Gastroesophageal sphincter (tissue), 4 donors: Measurements from ENCODE around the gene P2RY13. TPM values are rescaled to one million over a fixed set of nuclear protein-coding genes. Genes with fewer than 3 reads are reported as not detected.

Experiments
- ATAC-seq: fragments of 150-250 bp; one replicate; pipeline ENCODE4 v1.9.1; 2016; ENCODE audit warnings: mild to moderate bottlenecking, moderate library complexity
- H3K27ac ChIP-seq, 4 donors: fragments of 200-600 bp; sonication (generic) in 3 of 4; 1 replicate in 3 of 4; 2 replicates in 1 of 4; pipeline ENCODE4 v1.5.1; 2016 to 2019
- H3K27me3 ChIP-seq: fragments of 200-600 bp; sonication (generic); one replicate; pipeline ENCODE4 v1.5.1; 2019
- H3K36me3 ChIP-seq, 2 donors: fragments of 200-600 bp; sonication (generic); one replicate each; pipeline ENCODE4 v1.5.1; 2019; ENCODE audit warnings: control low read depth in 1 of 2
- H3K4me1 ChIP-seq, 3 donors: fragments of 200-600 bp; sonication (generic); 1 replicate in 2 of 3; 2 replicates in 1 of 3; pipeline ENCODE4 v1.5.1; 2016 to 2019; ENCODE audit warnings: control low read depth in 2 of 3
- H3K4me3 ChIP-seq, 2 donors: fragments of 200-600 bp; sonication (generic); one replicate each; pipeline ENCODE4 v1.5.1; 2019; ENCODE audit warnings: mild to moderate bottlenecking in 1 of 2, moderate library complexity in 1 of 2
- H3K9me3 ChIP-seq, 3 donors: fragments of 200-600 bp; sonication (generic); one replicate each; pipeline ENCODE4 v1.5.1; 2017 to 2019; ENCODE audit warnings: control low read depth in 2 of 3
- EP300 ChIP-seq: sonication (generic); formaldehyde crosslinking; IDR thresholded peaks from one replicate; pipeline ENCODE4 v1.6.1; 2017; ENCODE audit warnings: antibody characterized with exemption, mild to moderate bottlenecking
- POLR2A ChIP-seq, 2 donors: fragments of 450-650 bp; IDR thresholded peaks; one replicate each; pipeline ENCODE4 v1.6.1; 2017; ENCODE audit warnings: antibody characterized with exemption in 2 of 2, mild to moderate bottlenecking in 2 of 2, moderate library complexity in 1 of 2
- POLR2AphosphoS5 ChIP-seq: sonication (generic); formaldehyde crosslinking; IDR thresholded peaks from one replicate; pipeline ENCODE4 v1.6.1; 2017; ENCODE audit warnings: antibody characterized with exemption
- WGBS, 2 donors: methylation state at CpG; one replicate each; pipeline ENCODE4 v1.1.5; 2018; ENCODE audit warnings: low coverage in 1 of 2; 5-methylcytosine and 5-hydroxymethylcytosine counted together
- total RNA-seq, 4 donors: library from RNA; depleted of rRNA; stranded (reverse); fragments of >200 nt; gene quantifications; one replicate each; pipeline ENCODE4 v1.1.0, GENCODE V29; 2016
- TF ChIP-seq, protein P1 (sequence below), 4 experiments: fragments of 200-600 bp in 2 of 4; fragments of 450-650 bp in 2 of 4; sonication (generic) in 1 of 4; IDR thresholded peaks; one replicate each; pipeline ENCODE4 v1.5.1; 2017 to 2019; ENCODE audit warnings: antibody characterized with exemption in 4 of 4, mild to moderate bottlenecking in 2 of 4, moderate library complexity in 2 of 4

Gene P2RY13
- total RNA-seq, 4 donors from 2014 or later: 0.58 to 2.5 (median 1.6) TPM; not detected in 1

DNA sequence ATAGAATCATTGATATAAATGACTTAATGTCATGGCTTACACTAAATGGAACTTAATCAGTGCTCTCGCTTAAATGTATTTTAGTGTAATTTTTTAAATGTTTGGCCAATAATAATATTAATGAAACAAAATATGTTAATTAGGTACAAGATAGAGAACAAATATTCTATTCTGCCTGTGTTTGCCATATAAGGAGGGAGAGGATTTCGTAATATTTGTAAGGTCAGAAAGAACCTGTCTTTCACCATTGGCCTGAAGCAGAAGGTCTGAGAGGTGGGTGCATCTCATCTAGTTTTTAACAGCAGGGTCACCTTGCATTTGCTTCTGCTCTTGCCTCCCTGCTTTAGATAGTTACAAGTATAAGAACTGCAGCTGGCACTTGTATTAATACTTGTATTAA lies 15.2 kb downstream of the P2RY13 start:
- H3K27ac ChIP-seq: no peak overlapping the region
- H3K4me3 ChIP-seq: no peak overlapping the region
- WGBS, 2 donors: 95 to 100% methylated on average over 2 of the region's 2 CpGs
- H3K9me3 ChIP-seq: no peaks in the 10 kb centered on the region
- TF ChIP-seq POLR2A (IDR thresholded peaks at IDR 0.05): no peak
- TF ChIP-seq, protein P1, sequence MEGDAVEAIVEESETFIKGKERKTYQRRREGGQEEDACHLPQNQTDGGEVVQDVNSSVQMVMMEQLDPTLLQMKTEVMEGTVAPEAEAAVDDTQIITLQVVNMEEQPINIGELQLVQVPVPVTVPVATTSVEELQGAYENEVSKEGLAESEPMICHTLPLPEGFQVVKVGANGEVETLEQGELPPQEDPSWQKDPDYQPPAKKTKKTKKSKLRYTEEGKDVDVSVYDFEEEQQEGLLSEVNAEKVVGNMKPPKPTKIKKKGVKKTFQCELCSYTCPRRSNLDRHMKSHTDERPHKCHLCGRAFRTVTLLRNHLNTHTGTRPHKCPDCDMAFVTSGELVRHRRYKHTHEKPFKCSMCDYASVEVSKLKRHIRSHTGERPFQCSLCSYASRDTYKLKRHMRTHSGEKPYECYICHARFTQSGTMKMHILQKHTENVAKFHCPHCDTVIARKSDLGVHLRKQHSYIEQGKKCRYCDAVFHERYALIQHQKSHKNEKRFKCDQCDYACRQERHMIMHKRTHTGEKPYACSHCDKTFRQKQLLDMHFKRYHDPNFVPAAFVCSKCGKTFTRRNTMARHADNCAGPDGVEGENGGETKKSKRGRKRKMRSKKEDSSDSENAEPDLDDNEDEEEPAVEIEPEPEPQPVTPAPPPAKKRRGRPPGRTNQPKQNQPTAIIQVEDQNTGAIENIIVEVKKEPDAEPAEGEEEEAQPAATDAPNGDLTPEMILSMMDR (IDR thresholded peaks at IDR 0.05): no peak
- no peak for TF ChIP-seq POLR2AphosphoS5
- TF ChIP-seq EP300: no peak
- H3K36me3 ChIP-seq: no peaks in the 10 kb centered on the region
- H3K4me1 ChIP-seq: no peaks in the 10 kb centered on the region
- no peak for ATAC-seq
- H3K27me3 ChIP-seq: no peaks in the 10 kb centered on the region

DNA sequence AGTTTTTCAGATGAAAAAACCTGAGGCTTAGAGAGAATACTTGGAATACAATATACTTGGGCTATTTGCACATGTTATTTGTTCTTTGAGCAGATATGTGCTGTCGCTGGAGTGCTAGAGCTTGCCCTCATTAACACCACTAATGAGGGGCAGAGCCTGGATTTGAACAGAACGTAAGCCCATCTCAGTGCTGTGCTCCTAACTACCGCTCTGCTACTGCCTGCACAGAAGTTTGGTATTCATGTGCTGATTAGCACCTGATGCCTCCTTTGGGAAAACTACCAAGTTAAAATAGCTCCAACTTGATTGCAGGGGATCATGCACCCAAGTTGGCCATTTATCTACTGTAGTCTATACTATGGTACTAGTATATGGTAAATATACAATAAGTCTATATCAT lies 16.4 kb downstream of the P2RY13 start:
- Histone ChIP-seq H3K27me3 (no peaks in the 10 kb centered on the region), H3K4me1 (no peaks in the 10 kb centered on the region), H3K36me3 (no peaks in the 10 kb centered on the region), H3K4me3 (no peak overlapping the region), H3K27ac (no peak overlapping the region), H3K9me3 (no peaks in the 10 kb centered on the region)
- WGBS, 2 donors: 89 to 93% methylated on average over 2 to 3 of the region's 3 CpGs
- TF ChIP-seq, protein P1 (IDR thresholded peaks at IDR 0.05): no peak
- TF ChIP-seq EP300 (no peak), POLR2A (IDR thresholded peaks at IDR 0.05) (no peak), POLR2AphosphoS5 (no peak)
- no peak for ATAC-seq

DNA sequence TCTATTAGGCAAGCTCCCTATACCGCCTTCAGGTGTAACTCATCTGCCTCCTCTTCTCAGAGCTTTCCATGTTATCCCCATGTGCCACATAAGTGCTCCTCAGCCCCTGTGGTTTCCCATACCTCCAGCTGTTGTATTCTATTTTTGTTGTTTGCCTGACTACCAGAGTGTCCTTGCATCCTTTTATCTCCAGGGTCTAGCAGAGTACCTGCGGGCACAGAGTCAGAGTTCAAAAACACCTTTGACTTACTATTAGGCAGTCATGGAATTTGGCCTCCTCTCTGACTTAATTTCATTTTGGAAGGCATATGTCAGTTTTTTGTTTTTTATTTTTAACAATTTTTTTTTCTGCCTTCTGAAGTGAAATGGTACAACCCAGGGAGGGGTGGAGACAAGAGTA lies 19.8 kb downstream of the P2RY13 start:
- H3K36me3 ChIP-seq: no peaks in the 10 kb centered on the region
- H3K27me3 ChIP-seq: no peaks in the 10 kb centered on the region
- H3K27ac ChIP-seq: no peak overlapping the region
- ATAC-seq: no peak
- no peak overlapping the region for H3K4me3 ChIP-seq
- TF ChIP-seq EP300: no peak
- TF ChIP-seq POLR2AphosphoS5: no peak
- TF ChIP-seq, protein P1 (IDR thresholded peaks at IDR 0.05): no peak
- TF ChIP-seq POLR2A (IDR thresholded peaks at IDR 0.05): no peak
- H3K9me3 ChIP-seq: no peaks in the 10 kb centered on the region
- 92 to 100% methylated on average over 2 of the region's 2 CpGs for WGBS, 2 donors
- peaks cover 0 to 6% (median 0%) of the 10 kb centered on the region in 3 donors for H3K4me1 ChIP-seq

DNA sequence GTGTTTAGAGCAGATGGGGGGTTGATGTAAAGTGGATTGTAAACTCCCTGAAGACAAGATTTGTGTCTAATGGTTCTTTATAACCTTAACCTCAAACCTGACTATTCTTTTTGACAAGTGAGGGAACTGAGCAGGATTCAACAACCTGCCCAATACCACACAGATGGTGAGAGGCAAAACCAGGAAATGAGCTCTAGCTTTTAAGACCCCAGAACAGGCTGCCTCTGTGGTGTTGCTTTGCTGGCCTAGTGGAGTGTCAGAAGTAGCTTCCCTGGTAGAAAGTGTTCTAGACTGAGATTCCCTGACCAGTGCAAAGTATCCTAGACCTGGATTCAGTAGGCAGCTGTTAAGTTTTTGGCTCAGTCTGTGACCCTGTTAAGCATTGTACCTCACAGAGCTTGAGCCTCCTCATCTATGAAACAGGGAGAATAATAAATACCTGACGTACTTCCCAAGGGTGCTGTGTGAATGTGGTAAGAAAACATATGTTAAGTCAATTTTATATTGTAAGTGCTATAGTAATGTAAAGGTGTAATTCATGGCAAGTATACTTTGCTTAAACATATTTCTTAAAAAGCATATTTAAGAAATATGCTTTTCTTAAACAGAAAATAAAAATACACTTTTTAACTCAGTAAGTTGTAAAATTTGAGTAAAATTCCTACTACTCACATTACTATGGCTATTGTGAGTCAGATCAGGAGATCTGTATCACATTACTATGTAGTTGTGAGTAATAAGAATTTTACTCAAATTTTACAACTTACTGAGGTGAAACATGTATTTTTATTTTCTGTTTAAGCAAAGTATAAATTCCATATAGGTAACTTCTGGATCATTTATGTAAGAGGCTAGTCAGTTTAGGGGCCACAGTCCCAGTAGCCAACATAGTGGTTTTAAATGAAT lies 21.5 kb downstream of the P2RY13 start:
- Histone ChIP-seq H3K36me3 (no peaks in the 10 kb centered on the region), H3K9me3 (no peaks in the 10 kb centered on the region), H3K4me1 (peaks cover 0 to 6% (median 0%) of the 10 kb centered on the region in 3 donors), H3K4me3 (no peak overlapping the region), H3K27ac (no peak overlapping the region), H3K27me3 (no peaks in the 10 kb centered on the region)
- TF ChIP-seq POLR2A (IDR thresholded peaks at IDR 0.05) (no peak), EP300 (no peak), POLR2AphosphoS5 (no peak)
- TF ChIP-seq, protein P1 (IDR thresholded peaks at IDR 0.05): no peak
- no peak for ATAC-seq
- WGBS, 2 donors: 80 to 100% methylated on average over 1 of the region's 1 CpG

DNA sequence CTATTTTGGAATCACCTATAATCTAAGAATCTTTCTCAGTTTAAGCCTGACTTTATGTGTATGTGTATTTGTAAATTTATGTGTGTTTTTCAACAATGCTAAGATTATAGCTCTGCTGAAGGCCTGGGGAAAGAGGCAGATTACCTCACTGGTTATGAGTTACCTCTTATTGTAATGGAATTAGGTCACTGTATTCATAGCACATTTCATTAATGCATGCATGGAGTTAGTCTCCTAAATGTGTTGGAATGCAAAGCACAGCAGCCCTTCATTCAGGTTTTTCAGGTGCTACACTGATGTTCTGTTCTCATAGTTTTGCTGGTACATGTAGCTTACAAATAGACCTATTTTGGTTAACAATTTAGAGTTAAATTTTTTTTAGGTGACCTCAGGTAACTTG lies 22.2 kb downstream of the P2RY13 start:
- Histone ChIP-seq H3K36me3 (no peaks in the 10 kb centered on the region), H3K27me3 (no peaks in the 10 kb centered on the region), H3K27ac (no peak overlapping the region), H3K4me3 (no peak overlapping the region), H3K9me3 (no peaks in the 10 kb centered on the region), H3K4me1 (peaks cover 0 to 6% (median 0%) of the 10 kb centered on the region in 3 donors)
- no peak for ATAC-seq
- TF ChIP-seq EP300 (no peak), POLR2A (IDR thresholded peaks at IDR 0.05) (no peak)
- TF ChIP-seq, protein P1 (IDR thresholded peaks at IDR 0.05): no peak
